ENCODE data around the gene HIRA. TPM values are rescaled to one million over a fixed set of nuclear protein-coding genes. Genes with fewer than 3 reads are reported as not detected.

HIRA gene
- total and polyA plus RNA-seq, 2 of the 8 experiments (the other 6 are each of a cell fraction or from before 2014, with no cell fraction given): 34.9 to 67.2 TPM

DNA sequence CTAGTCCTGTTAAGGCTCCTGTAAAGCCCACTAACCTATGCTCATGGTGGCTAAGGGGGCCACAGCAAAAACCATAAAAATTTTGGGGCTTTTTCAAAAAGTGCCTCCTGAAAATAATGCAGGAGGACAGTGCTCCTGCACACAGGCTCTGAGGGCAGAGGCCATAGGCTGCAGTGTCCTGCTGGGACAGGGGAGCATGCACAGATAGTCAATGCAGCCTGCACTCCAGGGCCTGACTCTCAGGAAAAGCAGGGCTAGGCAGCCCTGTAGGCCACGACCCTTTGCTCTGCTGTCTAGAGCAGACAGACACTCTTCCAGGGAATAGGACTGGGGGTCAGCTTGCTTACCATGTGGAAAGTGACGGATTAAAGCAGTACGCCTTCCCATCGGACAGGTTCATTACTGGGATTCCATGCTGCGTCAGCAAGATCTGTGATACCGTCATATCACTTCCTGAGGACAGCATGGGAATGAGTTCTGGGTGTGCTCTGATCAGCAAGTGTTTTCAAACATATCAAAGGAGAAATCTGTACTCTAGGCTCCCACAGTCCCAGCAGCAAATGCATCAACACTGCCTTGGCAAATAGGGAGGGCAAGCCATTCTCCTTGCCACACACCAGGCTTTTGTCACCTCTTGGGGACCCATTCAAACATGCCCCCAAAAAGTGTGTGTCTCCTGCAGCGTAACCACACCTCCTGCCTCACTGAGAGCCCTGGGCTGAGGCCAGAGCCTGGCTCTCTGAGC is 75.9 kb downstream of the HIRA start:
- Histone ChIP-seq H2AFZ (ENCODE audit: low read length) (no peak overlapping the region), H3K4ac (replicated peaks; ENCODE audit: insufficient read length, low read depth, low read length) (no peak overlapping the region), H3K4me2 (ENCODE audit: insufficient read depth in 1 of 2, low read depth in 2 of 2, low read length in 2 of 2) (no peak overlapping the region), H3K56ac (replicated peaks; ENCODE audit: insufficient read length, low read depth, low read length) (no peak overlapping the region), H4K8ac (ENCODE audit: extremely low read depth, insufficient read depth, low read length) (no peak overlapping the region), H2BK5ac (ENCODE audit: low read depth, low read length) (no peak overlapping the region), H2BK15ac (ENCODE audit: low read length) (no peak overlapping the region), H3K9me3 (ENCODE audit: insufficient read depth in 2 of 2, low read depth in 1 of 2, low read length in 1 of 2) (no peaks in the 10 kb centered on the region), H3K4me3 (ENCODE audit: extremely low read depth in 1 of 4, insufficient read depth in 2 of 4, low read depth in 3 of 4, low read length in 4 of 4) (no peak overlapping the region), H4K5ac (ENCODE audit: insufficient read length, low read depth, low read length) (no peak overlapping the region), H3K9ac (replicated peaks in 1 of 4; ENCODE audit: extremely low read depth in 1 of 4, low read depth in 3 of 4, low read length in 3 of 4) (no peak overlapping the region), H3K36me3 (ENCODE audit: control insufficient read depth in 2 of 4, insufficient read depth in 4 of 4, low read length in 3 of 4) (peaks cover 21 to 68% (median 52%) of the 10 kb centered on the region in 4 experiments), H4K91ac (replicated peaks; ENCODE audit: insufficient read length, low read length) (no peak overlapping the region), H3K79me1 (ENCODE audit: low read depth, low read length) (no peaks in the 10 kb centered on the region; the same call in 1 of the 2 replicates), H2AK5ac (ENCODE audit: low read depth, low read length) (no peak overlapping the region), H3K27ac (ENCODE audit: low read depth, low read length) (no peak overlapping the region), H3K18ac (ENCODE audit: extremely low read depth, low read length) (no peak overlapping the region), H2BK12ac (ENCODE audit: low read depth, low read length) (no peak overlapping the region), H3K23me2 (ENCODE audit: low read depth, low read length) (no peaks in the 10 kb centered on the region), H2BK120ac (replicated peaks; ENCODE audit: low read depth, low read length) (no peak overlapping the region), H3K4me1 (replicated peaks in 1 of 4; ENCODE audit: control insufficient read depth in 3 of 4, insufficient read depth in 4 of 4, low read length in 3 of 4) (no peaks in the 10 kb centered on the region), H3K23ac (ENCODE audit: insufficient read length) (no peak overlapping the region), H3K14ac (ENCODE audit: insufficient read length) (no peak overlapping the region), H3K27me3 (replicated peaks in 1 of 4; ENCODE audit: control insufficient read depth in 3 of 4, extremely low read depth in 1 of 4, insufficient read depth in 3 of 4, low read length in 3 of 4) (no peaks in the 10 kb centered on the region), H4K20me1 (replicated peaks in 1 of 2; ENCODE audit: control insufficient read depth in 1 of 2, insufficient read depth in 2 of 2, low read length in 2 of 2) (peaks cover 5 to 9% of the 10 kb centered on the region in 2 experiments), H2BK20ac (ENCODE audit: low read length) (no peak overlapping the region), H3K79me2 (ENCODE audit: control insufficient read depth in 1 of 2, insufficient read depth in 2 of 2, low read length in 2 of 2) (no peaks in the 10 kb centered on the region)
- ChIA-PET CTCF (ENCODE audit: partially characterized antibody) (no interaction called here), POLR2A (ENCODE audit: partially characterized antibody) (no interaction called here)
- WGBS, 2 experiments (ENCODE audit: extremely low coverage in 1 of 2, insufficient coverage in 1 of 2, insufficient read length in 1 of 2, insufficient replicate concordance in 2 of 2, low coverage in 1 of 2, low lambda C conversion rate in 2 of 2, missing lambda C conversion rate in 1 of 2): 90% methylated on average over 7 of the region's 7 CpGs; no CpG with 5 or more reads in 1 of the 2 experiments
- FAIRE-seq (no peak), DNase-seq (ENCODE audit: low read depth in 1 of 2, low spot score in 2 of 2) (no peak)
- TF ChIP-seq KDM4A (IDR thresholded peaks at IDR 0.05; ENCODE audit: low read depth, low read length, severe bottlenecking): no peak
- TF ChIP-seq JUND (IDR thresholded peaks at IDR 0.05; ENCODE audit: low read length): no peak
- TF ChIP-seq NRF1 (IDR thresholded peaks at IDR 0.05; ENCODE audit: low read depth, low read length): no peak
- TF ChIP-seq HDAC2 (IDR thresholded peaks at IDR 0.05; ENCODE audit: borderline replicate concordance in 1 of 2, low read depth in 2 of 2, low read length in 2 of 2): no peak
- no peak for TF ChIP-seq TBP (IDR thresholded peaks at IDR 0.05; ENCODE audit: low read depth, low read length)
- TF ChIP-seq RBBP5 (IDR thresholded peaks at IDR 0.05; ENCODE audit: borderline replicate concordance, low read depth, low read length): no peak
- no peak for TF ChIP-seq SIRT6 (IDR thresholded peaks at IDR 0.05; ENCODE audit: low read length)
- no peak for TF ChIP-seq EGR1 (IDR thresholded peaks at IDR 0.05; ENCODE audit: borderline replicate concordance, low read depth, low read length)
- no peak for TF ChIP-seq ASH2L (IDR thresholded peaks at IDR 0.05; ENCODE audit: low read length)
- TF ChIP-seq SIN3A (conservative IDR thresholded peaks at IDR 0.05 in 1 of 2, IDR thresholded peaks at IDR 0.05 in 1 of 2; ENCODE audit: low read depth in 1 of 2, low read length in 2 of 2): no peak
- TF ChIP-seq POLR2AphosphoS5 (IDR thresholded peaks at IDR 0.05; ENCODE audit: low read depth, low read length): no peak
- TF ChIP-seq KDM1A (IDR thresholded peaks at IDR 0.05; ENCODE audit: borderline replicate concordance, low read length): no peak
- TF ChIP-seq CREB1 (IDR thresholded peaks at IDR 0.05): no peak
- no peak for TF ChIP-seq TAF7 (optimal IDR thresholded peaks at IDR 0.05; ENCODE audit: borderline replicate concordance, low read depth, low read length)
